ENCODE measurements around the gene PARD3B. TPM values are rescaled to one million over a fixed set of nuclear protein-coding genes. Genes with fewer than 3 reads are reported as not detected.

PARD3B gene
- total and polyA plus RNA-seq, 10 of the 15 experiments (the other 5 are each of a cell fraction or from before 2014, with no cell fraction given) = 0.01 to 0.54 (median 0.07) TPM; not detected in 7

DNA sequence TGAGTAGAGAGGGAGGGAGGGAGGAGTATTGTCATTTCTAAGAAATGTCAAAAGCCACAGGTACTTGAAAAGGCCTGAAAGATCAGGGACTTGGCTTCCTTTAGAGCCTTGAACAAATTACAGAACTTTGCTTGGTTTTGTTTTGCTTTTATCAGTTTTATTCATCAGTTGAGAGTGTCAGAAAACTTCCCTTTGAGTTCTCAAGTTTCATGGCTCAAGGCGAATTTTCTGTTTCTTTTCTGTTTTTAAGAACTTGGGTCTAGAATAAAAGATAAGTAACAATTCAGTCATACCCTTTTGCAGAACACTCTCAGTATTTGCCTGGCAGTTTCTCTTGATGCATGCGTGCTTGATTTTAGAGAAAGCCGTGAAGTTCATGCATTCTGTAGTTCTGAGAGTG is 531.9 kb downstream of the PARD3B start:
- Histone ChIP-seq H3K9me3 (replicated peaks; ENCODE audit: control insufficient read depth, insufficient read depth, low read length) (no peaks in the 10 kb centered on the region), H4K20me1 (ENCODE audit: control insufficient read depth, insufficient read depth) (no peaks in the 10 kb centered on the region), H3K27me3 (replicated peaks in 1 of 2; ENCODE audit: control insufficient read depth in 2 of 2, insufficient read depth in 2 of 2, low read length in 1 of 2) (no peaks in the 10 kb centered on the region), H3K79me2 (ENCODE audit: control insufficient read depth, insufficient read depth, low read length) (no peaks in the 10 kb centered on the region), H3K27ac (ENCODE audit: control insufficient read depth, insufficient read depth) (no peak overlapping the region), H2AFZ (ENCODE audit: control insufficient read depth, low read depth, low read length) (no peak overlapping the region), H3K36me3 (ENCODE audit: control insufficient read depth in 2 of 2, insufficient read depth in 2 of 2, low read length in 1 of 2) (no peaks in the 10 kb centered on the region), H3K4me1 (ENCODE audit: control insufficient read depth, insufficient read depth, low read length) (no peaks in the 10 kb centered on the region), H3K9ac (ENCODE audit: control insufficient read depth, insufficient read depth, low read length) (no peak overlapping the region), H3K4me2 (ENCODE audit: control insufficient read depth, insufficient read depth) (no peak overlapping the region), H3K4me3 (no peak overlapping the region)
- DNase-seq (ENCODE audit: low read depth, low spot score) = no peak
- BruUV-seq (replicated peaks) = no TSS peak
- WGBS (ENCODE audit: insufficient coverage, insufficient replicate concordance, low lambda C conversion rate, missing lambda C conversion rate) = 0% methylated on average over 3 of the region's 3 CpGs
- SMC1A ChIA-PET (ENCODE audit: uncharacterized antibody, unreplicated experiment) = no interaction called here
- RAD21 ChIA-PET (ENCODE audit: unreplicated experiment) = no interaction called here
- no peak for FAIRE-seq
- ATAC-seq = no peak
- TF ChIP-seq TCF3 (IDR thresholded peaks at IDR 0.05; ENCODE audit: borderline replicate concordance, insufficient read depth, low read depth, low read length) (no peak), ZBED1 (IDR thresholded peaks at IDR 0.05; ENCODE audit: borderline replicate concordance) (no peak)
- TF ChIP-seq, protein P1, sequence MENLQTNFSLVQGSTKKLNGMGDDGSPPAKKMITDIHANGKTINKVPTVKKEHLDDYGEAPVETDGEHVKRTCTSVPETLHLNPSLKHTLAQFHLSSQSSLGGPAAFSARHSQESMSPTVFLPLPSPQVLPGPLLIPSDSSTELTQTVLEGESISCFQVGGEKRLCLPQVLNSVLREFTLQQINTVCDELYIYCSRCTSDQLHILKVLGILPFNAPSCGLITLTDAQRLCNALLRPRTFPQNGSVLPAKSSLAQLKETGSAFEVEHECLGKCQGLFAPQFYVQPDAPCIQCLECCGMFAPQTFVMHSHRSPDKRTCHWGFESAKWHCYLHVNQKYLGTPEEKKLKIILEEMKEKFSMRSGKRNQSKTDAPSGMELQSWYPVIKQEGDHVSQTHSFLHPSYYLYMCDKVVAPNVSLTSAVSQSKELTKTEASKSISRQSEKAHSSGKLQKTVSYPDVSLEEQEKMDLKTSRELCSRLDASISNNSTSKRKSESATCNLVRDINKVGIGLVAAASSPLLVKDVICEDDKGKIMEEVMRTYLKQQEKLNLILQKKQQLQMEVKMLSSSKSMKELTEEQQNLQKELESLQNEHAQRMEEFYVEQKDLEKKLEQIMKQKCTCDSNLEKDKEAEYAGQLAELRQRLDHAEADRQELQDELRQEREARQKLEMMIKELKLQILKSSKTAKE (IDR thresholded peaks at IDR 0.05; ENCODE audit: low read depth, poor library complexity, severe bottlenecking) = no peak
- in situ Hi-C loops (cut with MboI) = no loop called here
- CTCF ChIA-PET = no interaction called here
- POLR2A ChIA-PET = no interaction called here
- intact Hi-C loops (cut with micrococcal nuclease; ENCODE audit: unreplicated experiment) = no loop called here

DNA sequence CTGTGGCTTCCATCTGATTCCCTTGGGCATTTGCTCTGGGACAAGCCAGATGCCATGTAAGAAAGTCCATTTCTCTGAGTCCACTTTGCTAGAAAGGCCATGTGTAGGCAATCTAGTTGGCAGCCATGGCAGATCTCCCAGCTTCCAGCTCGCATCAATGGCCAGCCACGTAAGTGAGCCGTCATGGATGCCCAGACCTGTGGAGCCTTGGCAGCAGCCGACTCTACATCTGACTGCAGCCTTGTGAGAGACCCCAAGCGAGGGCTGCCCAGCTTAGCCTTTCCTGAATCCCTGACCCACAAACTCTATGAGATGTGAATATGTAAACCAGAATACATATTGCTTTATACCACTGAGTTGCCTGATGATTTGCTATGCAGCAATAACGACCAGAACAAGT is 533.5 kb downstream of the PARD3B start:
- Histone ChIP-seq H3K27ac (ENCODE audit: control insufficient read depth, insufficient read depth) (no peak overlapping the region), H3K4me3 (no peak overlapping the region), H3K4me1 (ENCODE audit: control insufficient read depth, insufficient read depth, low read length) (no peaks in the 10 kb centered on the region), H3K27me3 (replicated peaks in 1 of 2; ENCODE audit: control insufficient read depth in 2 of 2, insufficient read depth in 2 of 2, low read length in 1 of 2) (no peaks in the 10 kb centered on the region), H3K79me2 (ENCODE audit: control insufficient read depth, insufficient read depth, low read length) (no peaks in the 10 kb centered on the region), H3K9me3 (replicated peaks; ENCODE audit: control insufficient read depth, insufficient read depth, low read length) (no peaks in the 10 kb centered on the region), H3K36me3 (ENCODE audit: control insufficient read depth in 2 of 2, insufficient read depth in 2 of 2, low read length in 1 of 2) (no peaks in the 10 kb centered on the region), H3K4me2 (ENCODE audit: control insufficient read depth, insufficient read depth) (no peak overlapping the region), H3K9ac (ENCODE audit: control insufficient read depth, insufficient read depth, low read length) (no peak overlapping the region), H2AFZ (ENCODE audit: control insufficient read depth, low read depth, low read length) (no peak overlapping the region), H4K20me1 (ENCODE audit: control insufficient read depth, insufficient read depth) (no peaks in the 10 kb centered on the region)
- DNase-seq (ENCODE audit: low read depth, low spot score) = no peak
- ChIA-PET POLR2A (no interaction called here), CTCF (no interaction called here), RAD21 (ENCODE audit: unreplicated experiment) (no interaction called here), SMC1A (ENCODE audit: uncharacterized antibody, unreplicated experiment) (no interaction called here)
- 18% methylated on average over 6 of the region's 6 CpGs for WGBS (ENCODE audit: insufficient coverage, insufficient replicate concordance, low lambda C conversion rate, missing lambda C conversion rate)
- no peak for FAIRE-seq
- ATAC-seq = no peak
- no TSS peak for BruUV-seq (replicated peaks)
- intact Hi-C loops (cut with micrococcal nuclease; ENCODE audit: unreplicated experiment) (no loop called here), in situ Hi-C loops (cut with MboI) (no loop called here)
- TF ChIP-seq LARP7 (IDR thresholded peaks at IDR 0.05) (no peak), SIN3A (IDR thresholded peaks at IDR 0.05; ENCODE audit: low read depth, low read length) (no peak), BHLHE40 (IDR thresholded peaks at IDR 0.05; ENCODE audit: borderline replicate concordance in 1 of 2, low read depth in 2 of 2, low read length in 1 of 2) (no peak), MYB (IDR thresholded peaks at IDR 0.05; ENCODE audit: borderline replicate concordance, low read depth, low read length) (no peak), STAT3 (IDR thresholded peaks at IDR 0.05; ENCODE audit: low read depth, low read length) (no peak), CBFB (IDR thresholded peaks at IDR 0.05; ENCODE audit: low read depth) (no peak), PML (IDR thresholded peaks at IDR 0.05; ENCODE audit: low read length) (no peak), FOXM1 (IDR thresholded peaks at IDR 0.05; ENCODE audit: low read depth, low read length) (no peak), SMAD5 (IDR thresholded peaks at IDR 0.05; ENCODE audit: low read depth) (no peak), NRF1 (conservative IDR thresholded peaks at IDR 0.05; ENCODE audit: low read depth, low read length) (no peak)
- TF ChIP-seq, protein P2, sequence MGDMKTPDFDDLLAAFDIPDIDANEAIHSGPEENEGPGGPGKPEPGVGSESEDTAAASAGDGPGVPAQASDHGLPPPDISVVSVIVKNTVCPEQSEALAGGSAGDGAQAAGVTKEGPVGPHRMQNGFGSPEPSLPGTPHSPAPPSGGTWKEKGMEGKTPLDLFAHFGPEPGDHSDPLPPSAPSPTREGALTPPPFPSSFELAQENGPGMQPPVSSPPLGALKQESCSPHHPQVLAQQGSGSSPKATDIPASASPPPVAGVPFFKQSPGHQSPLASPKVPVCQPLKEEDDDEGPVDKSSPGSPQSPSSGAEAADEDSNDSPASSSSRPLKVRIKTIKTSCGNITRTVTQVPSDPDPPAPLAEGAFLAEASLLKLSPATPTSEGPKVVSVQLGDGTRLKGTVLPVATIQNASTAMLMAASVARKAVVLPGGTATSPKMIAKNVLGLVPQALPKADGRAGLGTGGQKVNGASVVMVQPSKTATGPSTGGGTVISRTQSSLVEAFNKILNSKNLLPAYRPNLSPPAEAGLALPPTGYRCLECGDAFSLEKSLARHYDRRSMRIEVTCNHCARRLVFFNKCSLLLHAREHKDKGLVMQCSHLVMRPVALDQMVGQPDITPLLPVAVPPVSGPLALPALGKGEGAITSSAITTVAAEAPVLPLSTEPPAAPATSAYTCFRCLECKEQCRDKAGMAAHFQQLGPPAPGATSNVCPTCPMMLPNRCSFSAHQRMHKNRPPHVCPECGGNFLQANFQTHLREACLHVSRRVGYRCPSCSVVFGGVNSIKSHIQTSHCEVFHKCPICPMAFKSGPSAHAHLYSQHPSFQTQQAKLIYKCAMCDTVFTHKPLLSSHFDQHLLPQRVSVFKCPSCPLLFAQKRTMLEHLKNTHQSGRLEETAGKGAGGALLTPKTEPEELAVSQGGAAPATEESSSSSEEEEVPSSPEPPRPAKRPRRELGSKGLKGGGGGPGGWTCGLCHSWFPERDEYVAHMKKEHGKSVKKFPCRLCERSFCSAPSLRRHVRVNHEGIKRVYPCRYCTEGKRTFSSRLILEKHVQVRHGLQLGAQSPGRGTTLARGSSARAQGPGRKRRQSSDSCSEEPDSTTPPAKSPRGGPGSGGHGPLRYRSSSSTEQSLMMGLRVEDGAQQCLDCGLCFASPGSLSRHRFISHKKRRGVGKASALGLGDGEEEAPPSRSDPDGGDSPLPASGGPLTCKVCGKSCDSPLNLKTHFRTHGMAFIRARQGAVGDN (IDR thresholded peaks at IDR 0.05) = no peak
